Prostate gland (tissue), 2 donors: Measurements from ENCODE around the gene TPX2. TPM values are rescaled to one million over a fixed set of nuclear protein-coding genes. Genes with fewer than 3 reads are reported as not detected.

Source experiments
- DNase-seq: peaks from one replicate; pipeline ENCODE4 v3.0.0-alpha.2; 2019; ENCODE audit warnings: low spot score
- H3K27ac ChIP-seq, 2 donors: fragments of 200-600 bp; sonication (generic); 2 replicates each; pipeline ENCODE4 v1.5.1; 2017 to 2019
- H3K27me3 ChIP-seq: fragments of 200-600 bp; sonication (generic); replicated peaks from 2 replicates; pipeline ENCODE4 v1.5.1; 2019; ENCODE audit not compliant: insufficient read depth
- H3K36me3 ChIP-seq, 2 donors: fragments of 200-600 bp; sonication (generic); 1 replicate in 1 of 2; 2 replicates in 1 of 2; pipeline versions ENCODE4 v1.5.1 to v1.8.1; 2017 to 2019
- H3K4me1 ChIP-seq: fragments of 200-600 bp; sonication (generic); replicated peaks from 2 replicates; pipeline ENCODE4 v1.5.1; 2019
- H3K4me3 ChIP-seq, 2 donors: fragments of 200-600 bp; sonication (generic); 2 replicates each; pipeline ENCODE4 v1.5.1; 2017 to 2019
- H3K9me3 ChIP-seq: fragments of 200-600 bp; sonication (generic); 2 replicates; pipeline ENCODE4 v1.5.1; 2017
- POLR2A ChIP-seq: fragments of 450-650 bp; IDR thresholded peaks from one replicate; pipeline ENCODE4 v1.6.1; 2016; ENCODE audit warnings: antibody characterized with exemption, mild to moderate bottlenecking
- POLR2AphosphoS5 ChIP-seq: sonication (generic); formaldehyde crosslinking; IDR thresholded peaks from one replicate; pipeline ENCODE4 v1.6.1; 2017; ENCODE audit warnings: antibody characterized with exemption
- WGBS: methylation state at CpG from one replicate; pipeline ENCODE4 v1.1.5; 2018; 5-methylcytosine and 5-hydroxymethylcytosine counted together
- intact Hi-C: fragments of 100-400 bp; cut with DNase I; formaldehyde crosslinking; loops from one replicate; pipeline ENCODE4 v1.14.2; 2022
- total RNA-seq, 2 donors: library from RNA; depleted of rRNA; stranded (reverse); fragments of >200 nt; gene quantifications; one replicate each; pipeline ENCODE4 v1.1.0, GENCODE V29; 2016
- TF ChIP-seq, protein P1 (sequence below), 4 experiments: fragments of 200-600 bp in 2 of 4; fragments of 450-650 bp in 2 of 4; sonication (generic) in 2 of 4; IDR thresholded peaks; 1 replicate in 3 of 4; 2 replicates in 1 of 4; pipeline ENCODE4 v1.5.1; 2016 to 2019; ENCODE audit warnings: antibody characterized with exemption in 4 of 4, mild to moderate bottlenecking in 2 of 4, moderate library complexity in 2 of 4

Gene TPX2
- total RNA-seq, 2 donors from 2014 or later: 1.4 to 23.2 TPM

GRCh38 chr20:31698803-31699718 lies 40.0 kb upstream of the TPX2 start:
- H3K36me3 ChIP-seq: no peaks in the 10 kb centered on the region
- intact Hi-C loops: no loop called here
- 28% methylated on average over 6 of the region's 6 CpGs for WGBS
- DNase-seq: peak; percentile 73
- H3K4me1 ChIP-seq: peaks cover 7% of the 10 kb centered on the region
- H3K9me3 ChIP-seq: no peaks in the 10 kb centered on the region
- no peaks in the 10 kb centered on the region for H3K27me3 ChIP-seq
- H3K4me3 ChIP-seq: no peak overlapping the region
- peak overlapping the region; percentile 71 to 81 for H3K27ac ChIP-seq
- peak; percentile 98 for TF ChIP-seq POLR2AphosphoS5
- TF ChIP-seq POLR2A: peak; percentile 48
- TF ChIP-seq, protein P1, sequence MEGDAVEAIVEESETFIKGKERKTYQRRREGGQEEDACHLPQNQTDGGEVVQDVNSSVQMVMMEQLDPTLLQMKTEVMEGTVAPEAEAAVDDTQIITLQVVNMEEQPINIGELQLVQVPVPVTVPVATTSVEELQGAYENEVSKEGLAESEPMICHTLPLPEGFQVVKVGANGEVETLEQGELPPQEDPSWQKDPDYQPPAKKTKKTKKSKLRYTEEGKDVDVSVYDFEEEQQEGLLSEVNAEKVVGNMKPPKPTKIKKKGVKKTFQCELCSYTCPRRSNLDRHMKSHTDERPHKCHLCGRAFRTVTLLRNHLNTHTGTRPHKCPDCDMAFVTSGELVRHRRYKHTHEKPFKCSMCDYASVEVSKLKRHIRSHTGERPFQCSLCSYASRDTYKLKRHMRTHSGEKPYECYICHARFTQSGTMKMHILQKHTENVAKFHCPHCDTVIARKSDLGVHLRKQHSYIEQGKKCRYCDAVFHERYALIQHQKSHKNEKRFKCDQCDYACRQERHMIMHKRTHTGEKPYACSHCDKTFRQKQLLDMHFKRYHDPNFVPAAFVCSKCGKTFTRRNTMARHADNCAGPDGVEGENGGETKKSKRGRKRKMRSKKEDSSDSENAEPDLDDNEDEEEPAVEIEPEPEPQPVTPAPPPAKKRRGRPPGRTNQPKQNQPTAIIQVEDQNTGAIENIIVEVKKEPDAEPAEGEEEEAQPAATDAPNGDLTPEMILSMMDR (IDR thresholded peaks at IDR 0.05): no peak

GRCh38 chr20:31699801-31700728 lies 39.0 kb upstream of the TPX2 start:
- no peak for DNase-seq
- 91% methylated on average over 7 of the region's 7 CpGs for WGBS
- intact Hi-C loops: no loop called here
- H3K9me3 ChIP-seq: no peaks in the 10 kb centered on the region
- H3K27me3 ChIP-seq: no peaks in the 10 kb centered on the region
- H3K4me3 ChIP-seq: no peak overlapping the region
- H3K36me3 ChIP-seq: no peaks in the 10 kb centered on the region
- TF ChIP-seq, protein P1 (IDR thresholded peaks at IDR 0.05): no peak
- TF ChIP-seq POLR2A (no peak), POLR2AphosphoS5 (no peak)
- H3K4me1 ChIP-seq: peaks cover 9% of the 10 kb centered on the region
- peak overlapping the region; percentile 71 to 81 for H3K27ac ChIP-seq

- no peak for DNase-seq
- Histone ChIP-seq H3K4me1 (peaks cover 9% of the 10 kb centered on the region), H3K27me3 (no peaks in the 10 kb centered on the region), H3K4me3 (no peak overlapping the region), H3K36me3 (no peaks in the 10 kb centered on the region), H3K9me3 (no peaks in the 10 kb centered on the region), H3K27ac (peak overlapping the region in 1 of 2 donors; percentile 71)
- WGBS: 87% methylated on average over 5 of the region's 5 CpGs
- TF ChIP-seq POLR2AphosphoS5: no peak
- TF ChIP-seq, protein P1 (IDR thresholded peaks at IDR 0.05): no peak
- no peak for TF ChIP-seq POLR2A
- intact Hi-C loops: no loop called here
Measured at GRCh38 chr20:31700747-31701146, 38.3 kb upstream of the TPX2 start.

- Histone ChIP-seq H3K4me3 (no peak overlapping the region), H3K36me3 (no peaks in the 10 kb centered on the region), H3K27me3 (no peaks in the 10 kb centered on the region), H3K4me1 (peaks cover 9% of the 10 kb centered on the region), H3K27ac (no peak overlapping the region), H3K9me3 (no peaks in the 10 kb centered on the region)
- 84% methylated on average over 1 of the region's 1 CpG for whole genome bisulfite sequencing
- intact Hi-C loops: no loop called here
- DNase-seq: no peak
- TF ChIP-seq, protein P1 (IDR thresholded peaks at IDR 0.05): no peak
- TF ChIP-seq POLR2AphosphoS5 (no peak), POLR2A (no peak)
Measured at GRCh38 chr20:31701591-31701990, 37.5 kb upstream of the TPX2 start.
